Measurements from ENCODE around the gene SLC25A21.

GRCh38 chr14:36658123-36659009, 514.0 kb downstream of the SLC25A21 start:
- TF ChIP-seq, protein P1, sequence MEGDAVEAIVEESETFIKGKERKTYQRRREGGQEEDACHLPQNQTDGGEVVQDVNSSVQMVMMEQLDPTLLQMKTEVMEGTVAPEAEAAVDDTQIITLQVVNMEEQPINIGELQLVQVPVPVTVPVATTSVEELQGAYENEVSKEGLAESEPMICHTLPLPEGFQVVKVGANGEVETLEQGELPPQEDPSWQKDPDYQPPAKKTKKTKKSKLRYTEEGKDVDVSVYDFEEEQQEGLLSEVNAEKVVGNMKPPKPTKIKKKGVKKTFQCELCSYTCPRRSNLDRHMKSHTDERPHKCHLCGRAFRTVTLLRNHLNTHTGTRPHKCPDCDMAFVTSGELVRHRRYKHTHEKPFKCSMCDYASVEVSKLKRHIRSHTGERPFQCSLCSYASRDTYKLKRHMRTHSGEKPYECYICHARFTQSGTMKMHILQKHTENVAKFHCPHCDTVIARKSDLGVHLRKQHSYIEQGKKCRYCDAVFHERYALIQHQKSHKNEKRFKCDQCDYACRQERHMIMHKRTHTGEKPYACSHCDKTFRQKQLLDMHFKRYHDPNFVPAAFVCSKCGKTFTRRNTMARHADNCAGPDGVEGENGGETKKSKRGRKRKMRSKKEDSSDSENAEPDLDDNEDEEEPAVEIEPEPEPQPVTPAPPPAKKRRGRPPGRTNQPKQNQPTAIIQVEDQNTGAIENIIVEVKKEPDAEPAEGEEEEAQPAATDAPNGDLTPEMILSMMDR (IDR thresholded peaks at IDR 0.05) = no peak
- no peak for TF ChIP-seq POLR2A (IDR thresholded peaks at IDR 0.05)

Measured in esophagus squamous epithelium (tissue), 4 donors.